ENCODE results near the gene GDI1. TPM values are rescaled to one million over a fixed set of nuclear protein-coding genes. Genes with fewer than 3 reads are reported as not detected.

Gene GDI1
- total and polyA plus RNA-seq, 7 donors = 50.9 to 101 (median 75.2) TPM

DNA sequence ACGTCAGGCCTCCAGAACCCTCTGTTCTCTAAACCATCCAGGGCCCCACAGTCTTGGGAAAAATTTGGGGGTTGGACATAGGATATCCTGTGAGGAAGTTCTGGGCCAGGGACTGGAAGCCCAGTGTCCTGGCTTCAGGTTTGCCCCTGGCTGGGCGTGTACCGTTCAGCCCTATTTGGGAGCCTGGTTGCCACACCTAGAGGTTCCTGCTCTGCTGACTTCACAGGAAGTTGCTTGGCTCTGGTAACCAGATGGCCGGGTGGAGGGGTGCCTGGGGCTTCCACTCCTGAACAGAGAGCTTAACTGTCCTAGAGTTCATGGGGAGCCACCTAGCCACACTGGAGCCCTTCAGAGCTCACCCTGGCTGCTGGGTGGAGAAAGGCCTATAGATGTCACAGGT, 24.5 kb upstream of the GDI1 start:
- Histone ChIP-seq H3K27ac (peak overlapping the region; percentile 93 to 94 (median 93)), H3K4me1 (peaks cover 0 to 8% (median 7%) of the 10 kb centered on the region in 4 donors), H3K4me3 (peak overlapping the region; percentile 62 to 86 (median 82)), H3K27me3 (no peaks in the 10 kb centered on the region), H3K36me3 (no peaks in the 10 kb centered on the region), H3K9me3 (no peaks in the 10 kb centered on the region)
- 5 to 9% methylated on average over 4 of the region's 4 CpGs for WGBS, 2 donors
- TF ChIP-seq, protein P1, sequence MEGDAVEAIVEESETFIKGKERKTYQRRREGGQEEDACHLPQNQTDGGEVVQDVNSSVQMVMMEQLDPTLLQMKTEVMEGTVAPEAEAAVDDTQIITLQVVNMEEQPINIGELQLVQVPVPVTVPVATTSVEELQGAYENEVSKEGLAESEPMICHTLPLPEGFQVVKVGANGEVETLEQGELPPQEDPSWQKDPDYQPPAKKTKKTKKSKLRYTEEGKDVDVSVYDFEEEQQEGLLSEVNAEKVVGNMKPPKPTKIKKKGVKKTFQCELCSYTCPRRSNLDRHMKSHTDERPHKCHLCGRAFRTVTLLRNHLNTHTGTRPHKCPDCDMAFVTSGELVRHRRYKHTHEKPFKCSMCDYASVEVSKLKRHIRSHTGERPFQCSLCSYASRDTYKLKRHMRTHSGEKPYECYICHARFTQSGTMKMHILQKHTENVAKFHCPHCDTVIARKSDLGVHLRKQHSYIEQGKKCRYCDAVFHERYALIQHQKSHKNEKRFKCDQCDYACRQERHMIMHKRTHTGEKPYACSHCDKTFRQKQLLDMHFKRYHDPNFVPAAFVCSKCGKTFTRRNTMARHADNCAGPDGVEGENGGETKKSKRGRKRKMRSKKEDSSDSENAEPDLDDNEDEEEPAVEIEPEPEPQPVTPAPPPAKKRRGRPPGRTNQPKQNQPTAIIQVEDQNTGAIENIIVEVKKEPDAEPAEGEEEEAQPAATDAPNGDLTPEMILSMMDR (IDR thresholded peaks at IDR 0.05) = no peak
- TF ChIP-seq POLR2A (IDR thresholded peaks at IDR 0.05) = no peak
- no peak for TF ChIP-seq POLR2AphosphoS5 (IDR thresholded peaks at IDR 0.05)
- TF ChIP-seq EP300 (IDR thresholded peaks at IDR 0.05) = no peak
- no peak for DNase-seq
- intact Hi-C loops (cut with DNase I) = loop anchor here (5.0 kb wide), 1 partner anchor 65 kb away; the partner anchor contains the start of gene LAGE3

DNA sequence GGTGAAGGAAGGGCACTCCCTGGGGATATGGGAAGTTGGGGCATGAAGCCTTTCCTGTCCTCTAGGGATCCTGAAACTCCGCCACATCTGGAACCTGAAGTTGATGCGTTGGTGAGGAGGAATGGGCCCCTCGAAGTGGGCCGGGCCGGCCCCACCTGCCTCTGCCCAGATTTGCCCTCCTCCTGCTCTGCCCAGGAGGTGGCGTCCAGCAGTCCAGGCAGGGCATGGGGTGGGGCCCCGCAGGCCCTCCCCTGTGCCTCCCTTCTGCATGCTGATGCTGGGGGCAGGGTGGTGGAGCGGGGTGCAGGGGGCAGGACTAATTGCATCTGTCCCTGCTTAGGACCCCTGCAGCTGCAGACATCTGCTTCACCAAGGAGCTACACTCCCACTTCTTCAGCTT, 23.8 kb upstream of the GDI1 start:
- no peaks in the 10 kb centered on the region for H3K27me3 ChIP-seq
- no peak overlapping the region for H3K4me3 ChIP-seq
- no peak for DNase-seq
- no peaks in the 10 kb centered on the region for H3K36me3 ChIP-seq
- H3K9me3 ChIP-seq = no peaks in the 10 kb centered on the region
- intact Hi-C loops (cut with DNase I) = loop anchor here (5.0 kb wide), 1 partner anchor 64 kb away; the partner anchor contains the start of gene LAGE3
- H3K27ac ChIP-seq = peak overlapping the region in 2 of 4 donors; percentile 93
- TF ChIP-seq POLR2AphosphoS5 (IDR thresholded peaks at IDR 0.05) = no peak
- TF ChIP-seq EP300 (IDR thresholded peaks at IDR 0.05) = no peak
- TF ChIP-seq POLR2A (IDR thresholded peaks at IDR 0.05) = no peak
- TF ChIP-seq, protein P1 (IDR thresholded peaks at IDR 0.05) = no peak
- peaks cover 0 to 8% (median 7%) of the 10 kb centered on the region in 4 donors for H3K4me1 ChIP-seq
- WGBS, 2 donors = 43 to 78% methylated on average over 8 of the region's 8 CpGs

DNA sequence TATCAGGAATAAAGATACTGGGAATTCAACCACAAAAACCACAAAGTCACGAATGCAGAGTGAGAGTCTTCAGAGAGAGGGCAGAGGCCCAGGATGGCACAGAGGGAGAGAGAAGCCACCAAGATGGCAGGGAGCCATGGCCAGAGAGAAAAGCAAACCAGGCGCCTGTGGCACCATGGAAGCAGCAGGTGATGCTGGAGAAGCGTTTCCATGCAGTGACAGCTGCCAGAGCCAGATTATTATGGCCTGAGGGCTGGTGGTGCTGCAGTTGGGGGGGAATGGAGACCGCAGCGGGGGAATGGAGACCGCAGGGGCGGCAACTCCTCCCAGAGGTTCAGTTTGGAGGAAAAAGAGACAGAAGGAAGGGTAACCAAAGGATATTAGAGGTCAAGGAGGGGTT, 19.8 kb upstream of the GDI1 start:
- no peak for DNase-seq
- Histone ChIP-seq H3K27me3 (no peaks in the 10 kb centered on the region), H3K4me1 (peaks cover 0 to 7% (median 6%) of the 10 kb centered on the region in 4 donors), H3K36me3 (no peaks in the 10 kb centered on the region), H3K9me3 (no peaks in the 10 kb centered on the region), H3K4me3 (no peak overlapping the region), H3K27ac (no peak overlapping the region)
- TF ChIP-seq, protein P1 (IDR thresholded peaks at IDR 0.05) = no peak
- no peak for TF ChIP-seq POLR2AphosphoS5 (IDR thresholded peaks at IDR 0.05)
- WGBS, 2 donors = 80% methylated on average over 7 of the region's 7 CpGs
- intact Hi-C loops (cut with DNase I) = no loop called here

DNA sequence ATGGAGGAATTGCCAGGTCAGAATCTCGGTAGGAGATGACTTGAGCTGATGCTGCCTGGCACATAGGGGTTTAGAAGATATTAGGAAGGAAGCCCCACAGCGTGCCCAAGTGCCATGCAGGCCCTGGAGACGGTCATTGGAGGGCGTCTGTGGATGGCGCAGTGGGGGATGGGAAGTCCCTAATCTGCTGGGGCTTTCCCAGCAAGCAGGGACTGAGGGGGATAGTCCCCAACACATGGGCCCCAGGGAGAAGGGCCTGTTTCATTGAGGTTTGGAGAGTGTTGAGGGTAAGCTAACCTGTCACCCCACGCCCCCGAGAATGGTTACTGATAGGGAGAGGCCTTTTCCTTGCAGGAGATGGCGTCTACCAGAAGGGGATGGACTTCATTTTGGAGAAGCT, 17.8 kb upstream of the GDI1 start:
- WGBS, 2 donors = 88 to 91% methylated on average over 8 of the region's 8 CpGs
- H3K27ac ChIP-seq = peak overlapping the region in 1 of 4 donors; percentile 27
- no peaks in the 10 kb centered on the region for H3K27me3 ChIP-seq
- TF ChIP-seq, protein P1 (IDR thresholded peaks at IDR 0.05) = no peak
- TF ChIP-seq EP300 (IDR thresholded peaks at IDR 0.05) = no peak
- no peak for TF ChIP-seq POLR2A (IDR thresholded peaks at IDR 0.05)
- TF ChIP-seq POLR2AphosphoS5 (IDR thresholded peaks at IDR 0.05) = no peak
- H3K4me3 ChIP-seq = no peak overlapping the region
- no peaks in the 10 kb centered on the region for H3K9me3 ChIP-seq
- no peaks in the 10 kb centered on the region for H3K4me1 ChIP-seq
- no peaks in the 10 kb centered on the region for H3K36me3 ChIP-seq
- intact Hi-C loops (cut with DNase I) = no loop called here
- DNase-seq = no peak

Data from sigmoid colon (tissue), 7 donors.